Limb (tissue), 2 donors: ENCODE results near the gene MAPK11.

ENCODE experiments used
- DNase-seq, 2 donors: peaks; one replicate each; pipeline ENCODE4 v3.0.0-alpha.2; 2016; ENCODE audit errors: extremely low spot score in 2 of 2

The MAPK11 gene

GRCh38 chr22:50296658-50297490 is 26.7 kb upstream of the MAPK11 start:
- DNase-seq, result no peak

- DNase-seq, result no peak
Observed at GRCh38 chr22:50294319-50294656, 24.1 kb upstream of the MAPK11 start.

- peak in 1 of 2 donors; percentile 77 for DNase-seq
Observed at GRCh38 chr22:50293441-50294318, 23.5 kb upstream of the MAPK11 start.

- no peak for DNase-seq
Observed at GRCh38 chr22:50292643-50293440, 22.7 kb upstream of the MAPK11 start.

GRCh38 chr22:50289942-50290630 is 19.9 kb upstream of the MAPK11 start:
- no peak for DNase-seq

GRCh38 chr22:50289151-50289941 is 19.2 kb upstream of the MAPK11 start:
- DNase-seq, result no peak

- no peak for DNase-seq
Observed at GRCh38 chr22:50287731-50288130, 17.6 kb upstream of the MAPK11 start.

GRCh38 chr22:50286701-50287318 is 16.6 kb upstream of the MAPK11 start:
- DNase-seq, result no peak

- DNase-seq, result no peak
Observed at GRCh38 chr22:50286275-50286674, 16.1 kb upstream of the MAPK11 start.

- no peak for DNase-seq
Observed at GRCh38 chr22:50285568-50286229, 15.5 kb upstream of the MAPK11 start.

- no peak for DNase-seq
Observed at GRCh38 chr22:50284479-50284878, 14.3 kb upstream of the MAPK11 start.

- no peak for DNase-seq
Observed at GRCh38 chr22:50283821-50284220, 13.6 kb upstream of the MAPK11 start.

- no peak for DNase-seq
Observed at GRCh38 chr22:50282361-50283155, 12.4 kb upstream of the MAPK11 start.

GRCh38 chr22:50281957-50282356 is 11.8 kb upstream of the MAPK11 start:
- no peak for DNase-seq

GRCh38 chr22:50281384-50281760 is 11.2 kb upstream of the MAPK11 start:
- no peak for DNase-seq

- DNase-seq, result no peak
Observed at GRCh38 chr22:50280708-50281383, 10.7 kb upstream of the MAPK11 start.

GRCh38 chr22:50280022-50280707 is 10.0 kb upstream of the MAPK11 start:
- no peak for DNase-seq
